Fibroblast of lung (primary cell): ENCODE results near the gene TRPM6. TPM values are rescaled to one million over a fixed set of nuclear protein-coding genes. Genes with fewer than 3 reads are reported as not detected.
A peak's percentile ranks its signal among the peaks of the same experiment; 100 is the strongest.

Experiments
- DNase-seq, 2 donors: peaks; one replicate each; pipeline versions ENCODE4 v3.0.0 to v3.0.0-alpha.2; 2010; ENCODE audit warnings: low read depth in 2 of 2
- H2AFZ ChIP-seq: 2 replicates; pipeline ENCODE4 v1.5.1; 2012; ENCODE audit warnings: low read length, control low read depth, inconsistent platforms
- H3K27ac ChIP-seq: 2 replicates; pipeline ENCODE4 v1.5.1; 2011; ENCODE audit warnings: low read length, control low read depth; ENCODE audit not compliant: insufficient read depth
- H3K27me3 ChIP-seq: 2 replicates; pipeline ENCODE4 v1.5.1; 2011; ENCODE audit warnings: mild to moderate bottlenecking, low read length; ENCODE audit not compliant: control insufficient read depth, insufficient read depth
- H3K36me3 ChIP-seq: 2 replicates; pipeline ENCODE4 v1.5.1; 2011; ENCODE audit warnings: low read length; ENCODE audit not compliant: control insufficient read depth, insufficient read depth
- H3K4me1 ChIP-seq: 2 replicates; pipeline ENCODE4 v1.5.1; 2011; ENCODE audit warnings: low read length; ENCODE audit not compliant: control insufficient read depth, insufficient read depth; ENCODE audit errors: extremely low read depth
- H3K4me2 ChIP-seq: 2 replicates; pipeline ENCODE4 v1.5.1; 2011; ENCODE audit warnings: low read length, control low read depth; ENCODE audit not compliant: insufficient read depth; ENCODE audit errors: extremely low read depth
- H3K4me3 ChIP-seq, 4 experiments: fragments of 200-600 bp in 1 of 4; sonication (generic) in 1 of 4; replicated peaks in 1 of 4; 2 replicates each; pipeline ENCODE4 v1.5.1; 2011 to 2016; ENCODE audit warnings: low read length in 4 of 4, low read depth in 3 of 4, mild to moderate bottlenecking in 3 of 4, control low read depth in 2 of 4, inconsistent platforms in 1 of 4, mixed read lengths in 1 of 4; ENCODE audit not compliant: insufficient read depth in 1 of 4; ENCODE audit errors: control extremely low read depth in 1 of 4
- H3K79me2 ChIP-seq: 2 replicates; pipeline ENCODE4 v1.5.1; 2012; ENCODE audit warnings: mild to moderate bottlenecking, low read length, inconsistent platforms; ENCODE audit not compliant: control insufficient read depth, insufficient read depth
- H3K9ac ChIP-seq: 2 replicates; pipeline ENCODE4 v1.5.1; 2011; ENCODE audit warnings: mild to moderate bottlenecking, low read length, control low read depth; ENCODE audit not compliant: insufficient read depth
- H3K9me3 ChIP-seq: 2 replicates; pipeline ENCODE4 v1.5.1; 2012; ENCODE audit warnings: low read depth, low read length; ENCODE audit not compliant: control insufficient read depth, insufficient read depth
- H4K20me1 ChIP-seq: 2 replicates; pipeline ENCODE4 v1.5.1; 2011; ENCODE audit warnings: low read length; ENCODE audit not compliant: control insufficient read depth, insufficient read depth; ENCODE audit errors: extremely low read depth
- CTCF ChIP-seq, 2 donors: IDR thresholded peaks in 1 of 2; conservative IDR thresholded peaks in 1 of 2; 1 replicate in 1 of 2; 2 replicates in 1 of 2; pipeline ENCODE4 v1.5.1; 2011 to 2012; ENCODE audit warnings: low read length in 2 of 2, control low read depth in 1 of 2, inconsistent platforms in 1 of 2, low read depth in 1 of 2, mild to moderate bottlenecking in 1 of 2
- EZH2 ChIP-seq: IDR thresholded peaks from 2 replicates; pipeline ENCODE4 v1.5.1; 2012; ENCODE audit warnings: low read length, control low read depth, mild to moderate bottlenecking; ENCODE audit errors: missing control alignments
- polyA plus RNA-seq, 2 donors: library from polyadenylated mRNA; depleted of rRNA in 1 of 2; stranded (reverse) in 1 of 2; unstranded in 1 of 2; fragments of >200 nt; gene quantifications; 2 replicates each; pipeline ENCODE4 v1.2.1, GENCODE V29; 2011 to 2012; ENCODE audit warnings: missing spikeins in 1 of 2
- total RNA-seq: library from RNA; depleted of rRNA; stranded (reverse); fragments of >200 nt; gene quantifications from 2 replicates; pipeline ENCODE4 v1.2.1, GENCODE V29; 2014

TRPM6 gene
- total and polyA plus RNA-seq, 2 donors (not counting 1 experiment from before 2014, with no cell fraction given), result under 0.01 to 0.02 TPM

GRCh38 chr9:74753650-74754049 is 134.1 kb downstream of the TRPM6 start:
- H3K36me3 ChIP-seq, result no peaks in the 10 kb centered on the region
- H3K9ac ChIP-seq, result no peak overlapping the region
- no peak overlapping the region for H3K4me3 ChIP-seq
- no peak for DNase-seq
- no peaks in the 10 kb centered on the region for H3K27me3 ChIP-seq
- H4K20me1 ChIP-seq, result no peaks in the 10 kb centered on the region
- H3K4me2 ChIP-seq, result no peak overlapping the region
- no peaks in the 10 kb centered on the region for H3K79me2 ChIP-seq
- no peak overlapping the region for H3K27ac ChIP-seq
- H3K4me1 ChIP-seq, result no peaks in the 10 kb centered on the region
- no peaks in the 10 kb centered on the region for H3K9me3 ChIP-seq
- H2AFZ ChIP-seq, result no peak overlapping the region
- no peak for TF ChIP-seq EZH2
- TF ChIP-seq CTCF (conservative IDR thresholded peaks at IDR 0.05 in 1 of 2, IDR thresholded peaks at IDR 0.05 in 1 of 2; ENCODE audit: low read depth in 1 of 2, low read length in 2 of 2), result no peak

- no peak overlapping the region for H3K9ac ChIP-seq
- H4K20me1 ChIP-seq, result no peaks in the 10 kb centered on the region
- no peak overlapping the region for H2AFZ ChIP-seq
- no peaks in the 10 kb centered on the region for H3K27me3 ChIP-seq
- H3K36me3 ChIP-seq, result no peaks in the 10 kb centered on the region
- no peaks in the 10 kb centered on the region for H3K9me3 ChIP-seq
- no peak overlapping the region for H3K27ac ChIP-seq
- H3K4me3 ChIP-seq, result no peak overlapping the region
- H3K79me2 ChIP-seq, result no peaks in the 10 kb centered on the region
- TF ChIP-seq EZH2 (no peak), CTCF (conservative IDR thresholded peaks at IDR 0.05 in 1 of 2, IDR thresholded peaks at IDR 0.05 in 1 of 2; ENCODE audit: low read depth in 1 of 2, low read length in 2 of 2) (no peak)
- H3K4me1 ChIP-seq, result no peaks in the 10 kb centered on the region
- H3K4me2 ChIP-seq, result no peak overlapping the region
- no peak for DNase-seq
Observed at GRCh38 chr9:74748966-74749365, 138.8 kb downstream of the TRPM6 start.

GRCh38 chr9:74742792-74743730 is 144.7 kb downstream of the TRPM6 start:
- Histone ChIP-seq H3K4me2 (peak overlapping the region; percentile 18), H2AFZ (no peak overlapping the region), H3K27ac (no peak overlapping the region), H3K9ac (no peak overlapping the region), H3K4me1 (no peaks in the 10 kb centered on the region), H3K9me3 (no peaks in the 10 kb centered on the region), H3K36me3 (no peaks in the 10 kb centered on the region), H3K27me3 (no peaks in the 10 kb centered on the region), H3K4me3 (no peak overlapping the region), H3K79me2 (no peaks in the 10 kb centered on the region), H4K20me1 (no peaks in the 10 kb centered on the region)
- no peak for TF ChIP-seq EZH2
- TF ChIP-seq CTCF (conservative IDR thresholded peaks at IDR 0.05 in 1 of 2, IDR thresholded peaks at IDR 0.05 in 1 of 2; ENCODE audit: low read depth in 1 of 2, low read length in 2 of 2), result peak; percentile 77 to 81
- peak; percentile 20 to 63 for DNase-seq
